Aorta (tissue), 5 donors: Measurements from ENCODE around the gene CHAT. TPM values are rescaled to one million over a fixed set of nuclear protein-coding genes. Genes with fewer than 3 reads are reported as not detected.
A peak's percentile ranks its signal among the peaks of the same experiment; 100 is the strongest.

Experiments used
- ATAC-seq: fragments of 200-7000 bp; cut with Tn5 transposase; one replicate; pipeline ENCODE4 v1.9.1; 2022; ENCODE audit warnings: moderate library complexity; ENCODE audit not compliant: low FRiP score
- DNase-seq, 2 donors: peaks; one replicate each; pipeline ENCODE4 v3.0.0-alpha.2; 2020
- H3K27ac ChIP-seq, 2 donors: one replicate each; pipeline ENCODE4 v1.5.1; 2013; ENCODE audit warnings: low read length in 2 of 2, mild to moderate bottlenecking in 2 of 2, moderate library complexity in 2 of 2, control low read depth in 1 of 2, inconsistent platforms in 1 of 2, low read depth in 1 of 2
- H3K27me3 ChIP-seq, 2 donors: one replicate each; pipeline ENCODE4 v1.6.1; 2013; ENCODE audit warnings: control low read depth in 1 of 2, low read length in 1 of 2, mild to moderate bottlenecking in 1 of 2, moderate library complexity in 1 of 2; ENCODE audit not compliant: insufficient read depth in 2 of 2, control insufficient read depth in 1 of 2
- H3K36me3 ChIP-seq, 2 donors: one replicate each; pipeline ENCODE4 v1.6.1; 2013; ENCODE audit warnings: control low read depth in 1 of 2, low read length in 1 of 2, mild to moderate bottlenecking in 1 of 2; ENCODE audit not compliant: insufficient read depth in 2 of 2, control insufficient read depth in 1 of 2
- H3K4me1 ChIP-seq, 2 donors: one replicate each; pipeline ENCODE4 v1.6.1; 2013; ENCODE audit warnings: low read length in 2 of 2, control low read depth in 1 of 2, mild to moderate bottlenecking in 1 of 2, moderate library complexity in 1 of 2; ENCODE audit not compliant: insufficient read depth in 2 of 2, control insufficient read depth in 1 of 2
- H3K4me3 ChIP-seq, 2 donors: one replicate each; pipeline ENCODE4 v1.5.1; 2013; ENCODE audit warnings: low read length in 2 of 2, control low read depth in 1 of 2, mild to moderate bottlenecking in 1 of 2
- H3K9me3 ChIP-seq: one replicate; pipeline ENCODE4 v1.6.1; 2013; ENCODE audit warnings: mild to moderate bottlenecking, low read length; ENCODE audit not compliant: control insufficient read depth
- WGBS, 2 donors: extraction: QIAGEN DNeasy Blood & Tissue Kit; methylation state at CpG; one replicate each; pipeline ENCODE4 v1.1.7; 2013; 5-methylcytosine and 5-hydroxymethylcytosine counted together
- intact Hi-C, 2 donors: fragments of 100-400 bp; cut with DNase I; formaldehyde crosslinking; loops; one replicate each; pipeline versions ENCODE4 v1.14.2 to v1.15.0; 2022
- polyA plus RNA-seq, 2 donors: library from polyadenylated mRNA; stranded (reverse); fragments of 200-250 nt; gene quantifications; one replicate each; pipeline ENCODE4 v1.2.3, GENCODE V29; 2013
- total RNA-seq, 2 donors: library from RNA; stranded (reverse); fragmentation: NEBNext Ultra II Directional; extraction: Animal tissue kit (Norgen Biotek cat#: 25700); gene quantifications; one replicate each; pipeline ENCODE4 v1.2.1, GENCODE V29; 2021
- donor health status: healthy with polysubstance abuse.
- donor health status: Bipolar disorder and iron deficiency.
- donor health status: DM: no; HTN: no; CAD: no.
- donor health status: DM: no; HTN: no; CAD: no.
- donor health status: DM: yes; HTN: yes; CAD: no.

The CHAT gene
- total and polyA plus RNA-seq, 4 donors, result not detected

DNA sequence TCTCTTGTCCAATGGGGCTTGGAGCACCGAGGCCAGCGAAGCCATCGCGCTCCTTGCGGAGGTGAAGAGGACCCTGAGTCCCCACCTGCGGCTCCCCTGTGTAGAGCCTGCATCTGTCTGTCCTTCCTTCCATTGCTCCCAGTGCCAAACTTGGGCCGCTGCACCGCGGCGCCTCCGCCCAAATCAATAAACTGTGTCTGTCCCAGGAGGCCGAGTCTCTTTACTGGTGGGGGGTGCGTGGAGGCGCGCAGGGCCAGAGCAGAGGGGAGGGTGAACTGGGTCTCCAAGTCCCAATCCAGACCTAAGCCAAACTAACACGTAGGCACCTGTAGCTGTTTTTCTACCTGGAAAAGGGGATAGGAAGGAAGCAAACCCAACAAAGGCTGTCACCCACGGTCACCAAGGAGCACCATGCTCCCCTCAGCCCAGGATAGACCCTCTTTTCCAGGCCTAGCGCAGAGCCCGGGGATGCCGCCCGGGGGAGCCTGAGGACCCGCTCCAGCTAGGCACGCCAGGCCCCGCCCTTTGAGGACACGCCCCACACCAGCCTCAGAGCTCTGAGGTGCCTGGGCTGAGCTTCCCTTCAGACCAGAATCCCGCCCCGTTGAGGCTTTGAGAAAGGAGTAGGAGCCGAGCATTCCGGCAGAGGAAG is 1.2 kb upstream of the CHAT start:
- Histone ChIP-seq H3K36me3 (no peaks in the 10 kb centered on the region), H3K27ac (no peak overlapping the region), H3K9me3 (no peaks in the 10 kb centered on the region), H3K4me1 (no peaks in the 10 kb centered on the region), H3K4me3 (no peak overlapping the region), H3K27me3 (peaks cover 0 to 6% of the 10 kb centered on the region in 2 donors)
- 6% methylated on average over 29 of the region's 29 CpGs for WGBS, 2 donors
- ATAC-seq (no peak), DNase-seq (peak; percentile 22 to 67)
- intact Hi-C loops, result no loop called here

DNA sequence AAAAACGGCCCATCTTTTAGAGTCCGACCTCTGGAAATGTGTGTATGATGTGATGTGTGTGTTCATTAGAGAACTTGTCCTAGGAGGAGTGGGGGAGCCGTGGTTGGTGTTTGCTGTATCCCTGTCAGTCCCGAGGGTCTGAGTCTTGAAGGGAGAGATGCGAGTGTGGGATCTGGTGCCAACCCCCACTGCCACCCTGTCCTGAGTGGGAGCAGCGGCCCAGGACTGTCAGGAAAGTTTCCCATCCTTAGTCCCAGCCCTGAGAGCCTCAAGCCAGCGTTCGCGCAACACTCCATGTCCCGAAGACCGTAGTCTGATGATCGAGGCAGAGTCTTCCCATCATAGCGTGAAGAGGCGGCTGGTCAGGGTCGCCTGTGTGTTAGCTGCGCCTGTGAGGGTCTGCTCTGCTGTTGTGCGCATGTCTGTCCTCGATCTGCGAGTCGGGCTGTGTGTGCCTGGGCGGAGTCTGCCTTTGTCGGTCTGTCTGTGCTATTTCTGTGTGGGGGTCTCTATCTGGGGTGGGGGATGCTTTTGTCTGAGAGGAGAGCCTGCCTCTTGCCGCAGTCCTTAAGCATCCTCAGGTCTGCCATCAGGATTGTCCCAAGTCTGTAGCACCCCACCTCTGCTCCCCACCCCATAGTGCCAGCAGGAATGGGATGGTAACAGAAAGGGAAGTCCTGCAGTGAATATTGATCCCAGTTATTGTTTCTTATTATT is 514 bp upstream of the CHAT start:
- H3K4me3 ChIP-seq, result no peak overlapping the region
- intact Hi-C loops, result no loop called here
- DNase-seq, result peak; percentile 24
- no peaks in the 10 kb centered on the region for H3K4me1 ChIP-seq
- 4 to 5% methylated on average over 23 of the region's 23 CpGs for WGBS, 2 donors
- ATAC-seq, result no peak
- no peak overlapping the region for H3K27ac ChIP-seq
- H3K36me3 ChIP-seq, result no peaks in the 10 kb centered on the region
- H3K9me3 ChIP-seq, result no peaks in the 10 kb centered on the region
- peaks cover 0 to 5% of the 10 kb centered on the region in 2 donors for H3K27me3 ChIP-seq

DNA sequence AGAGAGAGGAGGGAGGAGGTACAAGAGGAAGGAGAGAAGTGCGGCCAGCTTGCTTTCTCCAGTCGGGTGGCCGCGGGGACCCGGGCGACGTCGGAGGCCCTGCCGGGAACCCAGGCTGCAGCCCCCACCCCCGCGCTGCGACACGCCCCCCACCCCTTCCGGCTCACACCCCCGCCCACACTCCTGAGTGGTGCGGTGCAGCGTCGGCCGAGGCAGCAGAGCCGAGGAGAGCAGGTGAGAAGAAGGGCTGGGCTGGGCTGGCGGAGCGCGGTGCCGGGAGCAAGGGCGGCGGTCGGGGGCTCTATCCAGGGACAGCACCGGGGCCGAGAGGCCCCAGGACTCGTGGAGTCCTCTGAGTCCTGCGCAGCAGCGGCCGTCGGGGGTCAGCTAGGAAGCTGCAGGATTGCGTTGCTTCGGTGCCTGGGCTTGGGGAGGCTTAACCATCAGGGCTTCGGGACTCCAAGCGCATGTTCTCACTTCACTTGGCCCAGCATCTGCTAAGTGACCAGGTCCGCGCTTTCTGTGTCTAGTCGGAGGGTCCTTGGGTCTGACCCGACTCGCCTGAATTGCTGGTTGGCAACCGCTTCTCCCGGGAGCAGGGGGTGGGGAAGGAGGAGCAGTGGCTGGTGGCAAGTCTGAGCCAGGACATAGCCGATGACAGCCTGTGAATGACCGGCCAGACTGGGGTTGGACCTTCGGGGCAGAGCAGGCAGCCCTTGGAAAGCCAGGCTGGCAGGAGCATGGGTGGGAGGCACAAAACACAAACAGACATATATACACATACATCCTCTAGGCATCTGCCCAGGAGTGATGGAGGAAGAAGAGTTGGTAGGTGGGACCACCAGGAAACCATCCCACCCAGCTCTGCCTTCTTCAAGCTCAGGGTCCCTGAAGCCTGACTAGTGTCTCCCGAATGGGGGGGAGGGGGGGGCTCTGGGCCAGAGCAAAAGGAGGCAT is 683 bp downstream of the CHAT start:
- no peak overlapping the region for H3K27ac ChIP-seq
- DNase-seq, result peak; percentile 43 to 61
- H3K4me3 ChIP-seq, result no peak overlapping the region
- ATAC-seq, result no peak
- no peaks in the 10 kb centered on the region for H3K9me3 ChIP-seq
- no peaks in the 10 kb centered on the region for H3K36me3 ChIP-seq
- peaks cover 0 to 4% of the 10 kb centered on the region in 2 donors for H3K27me3 ChIP-seq
- no peaks in the 10 kb centered on the region for H3K4me1 ChIP-seq
- intact Hi-C loops, result no loop called here
- WGBS, 2 donors, result 4 to 6% methylated on average over 26 to 49 of the region's 49 CpGs

DNA sequence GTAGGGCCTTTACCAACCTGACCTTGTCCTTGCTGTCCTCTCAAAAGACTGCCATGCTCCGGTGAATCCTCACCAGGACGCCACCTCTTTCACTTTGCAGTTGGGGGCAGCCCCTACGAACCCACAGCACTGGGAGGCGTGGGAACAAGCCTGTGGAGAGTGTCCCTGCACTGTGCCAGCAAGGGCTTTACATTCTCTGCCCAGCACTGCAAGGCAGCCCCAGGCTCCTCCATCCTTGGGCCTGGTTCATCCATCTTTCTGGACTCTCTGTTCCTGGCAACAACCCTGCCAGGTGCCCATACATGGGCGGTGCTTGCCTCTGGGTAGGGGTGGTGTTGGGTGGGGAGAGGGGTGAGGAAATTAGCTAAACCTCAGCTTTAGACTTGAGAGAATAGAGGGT is 1.4 kb downstream of the CHAT start:
- no peak for ATAC-seq
- peak; percentile 12 to 14 for DNase-seq
- Histone ChIP-seq H3K4me3 (no peak overlapping the region), H3K36me3 (no peaks in the 10 kb centered on the region), H3K4me1 (no peaks in the 10 kb centered on the region), H3K9me3 (no peaks in the 10 kb centered on the region), H3K27me3 (peaks cover 0 to 4% of the 10 kb centered on the region in 2 donors), H3K27ac (no peak overlapping the region)
- WGBS, 2 donors, result 70 to 74% methylated on average over 5 of the region's 5 CpGs
- intact Hi-C loops, result no loop called here

DNA sequence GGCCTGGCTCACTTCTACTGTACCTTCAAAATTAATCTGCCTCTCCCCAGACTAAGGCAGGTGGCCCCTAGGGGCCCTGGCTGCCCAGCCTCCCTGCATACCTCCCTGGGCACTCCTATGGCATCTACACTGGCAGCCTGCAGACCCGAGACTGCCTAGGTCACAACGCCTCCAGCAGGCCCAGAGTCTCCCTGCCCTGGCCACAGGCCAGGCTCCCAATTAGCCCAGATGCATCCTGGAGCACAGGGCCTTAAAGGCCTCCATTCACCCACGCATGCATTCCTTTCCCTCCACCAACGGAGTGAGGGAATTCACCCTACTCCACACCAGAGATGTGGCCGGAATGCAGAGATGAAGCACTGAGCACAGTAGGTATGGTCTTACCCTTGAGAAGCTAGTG is 1.9 kb downstream of the CHAT start:
- DNase-seq (peak; percentile 11 to 51), ATAC-seq (no peak)
- no peaks in the 10 kb centered on the region for H3K4me1 ChIP-seq
- H3K27me3 ChIP-seq, result peaks cover 0 to 4% of the 10 kb centered on the region in 2 donors
- no peak overlapping the region for H3K4me3 ChIP-seq
- intact Hi-C loops, result no loop called here
- WGBS, 2 donors, result 60 to 62% methylated on average over 5 of the region's 5 CpGs
- H3K27ac ChIP-seq, result no peak overlapping the region
- H3K9me3 ChIP-seq, result no peaks in the 10 kb centered on the region
- H3K36me3 ChIP-seq, result no peaks in the 10 kb centered on the region

DNA sequence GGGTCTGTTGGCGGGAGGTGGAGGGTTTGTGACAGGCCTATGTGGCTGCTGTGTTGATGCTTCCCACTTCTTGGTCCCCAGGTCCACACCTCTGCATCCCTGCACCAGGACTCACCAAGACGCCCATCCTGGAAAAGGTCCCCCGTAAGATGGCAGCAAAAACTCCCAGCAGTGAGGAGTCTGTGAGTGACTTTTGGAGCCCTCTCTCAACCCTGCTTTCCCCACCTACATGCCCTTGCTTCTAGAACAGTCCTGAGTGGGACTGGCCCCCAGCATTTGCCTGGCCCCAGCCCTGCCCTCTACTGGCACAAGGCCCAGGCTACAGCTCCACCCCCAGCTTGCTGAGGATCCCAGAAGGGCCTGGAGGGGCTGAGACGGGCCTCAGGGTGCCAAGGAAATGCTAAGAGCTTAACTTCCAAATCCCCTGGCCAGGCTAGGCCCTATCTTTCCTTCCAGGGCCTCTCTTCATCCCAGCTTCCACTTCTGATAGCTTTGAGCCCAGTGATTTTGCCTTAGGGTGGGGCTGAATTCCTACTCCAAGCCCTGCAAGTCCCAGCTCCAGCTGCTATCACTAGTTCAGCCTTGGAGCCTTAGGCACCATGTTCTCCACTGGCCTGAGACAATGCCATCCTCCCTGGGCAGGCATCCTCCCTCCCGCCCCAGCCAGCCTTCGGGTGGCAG is 2.7 kb downstream of the CHAT start:
- intact Hi-C loops, result no loop called here
- Histone ChIP-seq H3K9me3 (no peaks in the 10 kb centered on the region), H3K4me1 (no peaks in the 10 kb centered on the region), H3K4me3 (no peak overlapping the region), H3K27ac (no peak overlapping the region), H3K36me3 (no peaks in the 10 kb centered on the region), H3K27me3 (peaks cover 0 to 4% of the 10 kb centered on the region in 2 donors)
- ATAC-seq, result no peak
- DNase-seq, result peak; percentile 38 to 39
- WGBS, 2 donors, result 77 to 78% methylated on average over 6 of the region's 6 CpGs

DNA sequence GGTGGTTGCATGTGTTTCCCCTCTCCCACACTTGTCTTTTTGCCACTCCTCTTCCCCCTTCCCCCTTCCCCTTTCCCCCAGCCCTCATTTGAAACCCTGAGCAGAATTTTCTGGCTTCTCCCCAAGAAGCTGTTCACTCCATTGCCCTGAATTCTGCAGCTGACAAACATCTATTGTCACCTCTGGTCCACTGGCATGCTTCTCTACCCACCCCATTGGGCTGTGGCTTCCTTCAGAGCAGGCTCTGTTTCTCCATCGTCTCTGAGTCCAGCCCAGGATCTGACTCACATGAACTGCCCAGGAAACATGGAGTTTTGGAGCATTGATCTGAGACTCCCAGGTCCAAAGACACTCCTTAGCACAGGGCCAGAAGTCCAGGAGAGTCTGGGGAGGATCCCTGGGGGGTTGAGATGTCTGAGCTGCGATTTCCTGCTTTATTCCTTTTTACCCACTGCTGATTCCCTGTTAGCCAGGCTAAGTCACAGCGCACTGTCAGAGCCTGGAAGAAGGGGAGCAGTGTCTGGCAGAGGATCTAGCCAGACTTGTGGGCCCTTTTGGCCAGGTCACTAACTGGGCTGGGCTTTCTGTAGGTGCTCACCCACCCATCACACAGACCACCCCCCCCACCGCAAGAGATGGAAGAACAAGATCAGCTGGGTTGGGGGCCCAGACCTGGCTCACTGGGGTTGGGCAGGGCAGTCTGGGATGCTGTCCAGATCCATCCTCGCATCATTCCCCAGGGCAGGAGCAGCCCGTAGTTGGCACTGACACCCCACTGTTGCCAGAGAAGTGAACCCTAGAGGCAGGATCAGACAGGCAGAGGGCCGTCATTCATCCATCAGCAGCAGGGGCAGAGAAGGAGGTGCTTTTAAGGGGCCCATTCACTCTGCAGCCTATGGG is 3.5 kb downstream of the CHAT start:
- peak; percentile 29 to 52 for DNase-seq
- Histone ChIP-seq H3K27ac (no peak overlapping the region), H3K9me3 (no peaks in the 10 kb centered on the region), H3K4me3 (no peak overlapping the region), H3K36me3 (no peaks in the 10 kb centered on the region), H3K27me3 (peaks cover 0 to 2% of the 10 kb centered on the region in 2 donors), H3K4me1 (no peaks in the 10 kb centered on the region)
- 60 to 63% methylated on average over 7 of the region's 7 CpGs for WGBS, 2 donors
- no peak for ATAC-seq
- intact Hi-C loops, result no loop called here
